B cell (primary cell): ENCODE data around the gene PRKN. TPM values are rescaled to one million over a fixed set of nuclear protein-coding genes. Genes with fewer than 3 reads are reported as not detected.

Source experiments
- ATAC-seq: fragments of 200-7000 bp; cut with Tn5 transposase; one replicate; pipeline ENCODE4 v1.10.0; 2021; ENCODE audit warnings: low read depth, mild to moderate bottlenecking, moderate number of reproducible peaks, moderate library complexity
- CTCF ChIA-PET: fragments of 350-600 bp; sonication (Branson Sonifier 250); formaldehyde crosslinking; loops from one replicate; lab custom pipeline; 2021; ENCODE audit warnings: antibody characterized with exemption, inconsistent platforms; lab: Charles Lee
- POLR2A ChIA-PET: fragments of 350-600 bp; sonication (Branson Sonifier 250); formaldehyde crosslinking; loops from one replicate; lab custom pipeline; 2021; ENCODE audit warnings: antibody characterized with exemption; lab: Charles Lee
- DNase-seq: peaks from one replicate; pipeline ENCODE4 v3.0.0; 2013
- H2AFZ ChIP-seq: 2 replicates; pipeline ENCODE4 v1.6.1; 2012; ENCODE audit warnings: mild to moderate bottlenecking, low read depth, low read length; ENCODE audit not compliant: insufficient read depth, poor library complexity, severe bottlenecking
- H3K27ac ChIP-seq, 2 donors: 1 replicate in 1 of 2; 2 replicates in 1 of 2; pipeline ENCODE4 v1.5.1; 2012 to 2013; ENCODE audit warnings: low read length in 2 of 2, mild to moderate bottlenecking in 2 of 2, moderate library complexity in 1 of 2
- H3K27me3 ChIP-seq, 4 experiments: fragments of 200-600 bp in 1 of 4; sonication (generic) in 1 of 4; replicated peaks in 1 of 4; 1 replicate in 2 of 4; 2 replicates in 2 of 4; pipeline versions ENCODE4 v1.6.1 to v1.7.0; 2013 to 2016; ENCODE audit warnings: low read length in 3 of 4, mild to moderate bottlenecking in 2 of 4, mixed read lengths in 1 of 4, moderate library complexity in 1 of 4; ENCODE audit not compliant: insufficient read depth in 4 of 4, control insufficient read depth in 3 of 4; ENCODE audit errors: control extremely low read depth in 1 of 4
- H3K36me3 ChIP-seq, 2 experiments: replicated peaks in 1 of 2; 1 replicate in 1 of 2; 2 replicates in 1 of 2; pipeline versions ENCODE4 v1.6.1 to v1.7.1; 2013; ENCODE audit warnings: low read length in 1 of 2; ENCODE audit not compliant: insufficient read depth in 2 of 2, control insufficient read depth in 1 of 2; ENCODE audit errors: control extremely low read depth in 1 of 2, extremely low read depth in 1 of 2
- H3K4me1 ChIP-seq, 2 donors: fragments of 200-600 bp in 1 of 2; sonication (generic) in 1 of 2; 1 replicate in 1 of 2; 2 replicates in 1 of 2; pipeline versions ENCODE4 v1.5.1 to v1.6.1; 2013 to 2017; ENCODE audit warnings: low read length in 2 of 2; ENCODE audit not compliant: control insufficient read depth in 2 of 2, insufficient read depth in 2 of 2
- H3K4me2 ChIP-seq: replicated peaks from 2 replicates; pipeline ENCODE3; 2012; ENCODE audit warnings: mild to moderate bottlenecking, low read depth, low read length; ENCODE audit not compliant: poor library complexity, severe bottlenecking
- H3K4me3 ChIP-seq, 5 experiments: fragments of 200-600 bp in 1 of 5; sonication (generic) in 1 of 5; 1 replicate in 3 of 5; 2 replicates in 2 of 5; pipeline versions ENCODE4 v1.5.1 to v1.7.0; 2011 to 2016; ENCODE audit warnings: low read length in 4 of 5, mild to moderate bottlenecking in 4 of 5, low read depth in 2 of 5, control low read depth in 1 of 5, moderate library complexity in 1 of 5; ENCODE audit not compliant: insufficient read depth in 1 of 5; ENCODE audit errors: control extremely low read depth in 1 of 5, extremely low read depth in 1 of 5
- H3K79me2 ChIP-seq: fragments of 200-600 bp; sonication (generic); one replicate; pipeline ENCODE4 v1.6.0; 2016; ENCODE audit warnings: low read length; ENCODE audit not compliant: control insufficient read depth, insufficient read depth
- H3K9ac ChIP-seq: fragments of 200-600 bp; sonication (generic); 2 replicates; pipeline ENCODE4 v1.6.1; 2017; ENCODE audit warnings: mild to moderate bottlenecking, low read length, moderate library complexity
- H3K9me3 ChIP-seq, 3 donors: one replicate each; pipeline versions ENCODE4 v1.6.1 to v1.7.1; 2013; ENCODE audit warnings: low read length in 2 of 3; ENCODE audit not compliant: control insufficient read depth in 2 of 3, insufficient read depth in 1 of 3; ENCODE audit errors: control extremely low read depth in 1 of 3
- H4K20me1 ChIP-seq: 2 replicates; pipeline ENCODE4 v1.6.0; 2012; ENCODE audit warnings: mild to moderate bottlenecking, low read length; ENCODE audit not compliant: insufficient read depth, control insufficient read depth, poor library complexity, severe bottlenecking
- H3K27ac Mint-ChIP-seq: one replicate; pipeline ENCODE4 v1.8.0; 2021; ENCODE audit warnings: mixed read lengths
- H3K27me3 Mint-ChIP-seq: one replicate; pipeline ENCODE4 v1.8.0; 2021; ENCODE audit warnings: mixed read lengths
- H3K4me1 Mint-ChIP-seq: one replicate; pipeline ENCODE4 v1.8.0; 2021; ENCODE audit warnings: mixed read lengths
- H3K4me3 Mint-ChIP-seq: one replicate; pipeline ENCODE4 v1.8.0; 2021; ENCODE audit warnings: mixed read lengths
- H3K9me3 Mint-ChIP-seq: one replicate; pipeline ENCODE4 v1.8.0; 2022; ENCODE audit warnings: mixed read lengths; ENCODE audit not compliant: insufficient read depth
- EZH2 ChIP-seq: IDR thresholded peaks from 2 replicates; pipeline ENCODE4 v1.6.1; 2012; ENCODE audit warnings: borderline replicate concordance, low read depth, mild to moderate bottlenecking, moderate library complexity, low read length; ENCODE audit not compliant: insufficient read depth, poor library complexity, severe bottlenecking
- WGBS: methylation state at CpG from one replicate; pipeline ENCODE4 v1.1.5; 2013; ENCODE audit warnings: missing lambda C conversion rate; ENCODE audit not compliant: insufficient coverage; 5-methylcytosine and 5-hydroxymethylcytosine counted together
- intact Hi-C: fragments of 100-400 bp; cut with micrococcal nuclease; formaldehyde crosslinking; loops from one replicate; pipeline ENCODE4 v1.10.0; 2022
- polyA plus RNA-seq: library from polyadenylated mRNA; depleted of rRNA; stranded (reverse); fragments of >200 nt; gene quantifications from 2 replicates; pipeline ENCODE4 v1.2.3, GENCODE V29; 2012
- total RNA-seq, 2 donors: library from RNA; stranded (reverse); fragments of 120-200 nt in 1 of 2; gene quantifications; 1 replicate in 1 of 2; 2 replicates in 1 of 2; pipeline versions ENCODE4 v1.2.3 to v1.2.4, GENCODE V29; 2013 to 2022
- TF ChIP-seq, protein P1 (sequence below): fragments of 200-600 bp; IDR thresholded peaks from one replicate; pipeline ENCODE4 v1.8.0; 2022; ENCODE audit warnings: antibody characterized with exemption, mild to moderate bottlenecking

Gene PRKN
- total and polyA plus RNA-seq, 2 donors (not counting 1 experiment from before 2014, with no cell fraction given) = 1.6 to 6.2 TPM

GRCh38 chr6:161711938-161712337 is 1015.6 kb downstream of the PRKN start:
- no peaks in the 10 kb centered on the region for H4K20me1 ChIP-seq
- Mint-ChIP-seq H3K4me1 (no peaks in the 10 kb centered on the region), H3K9me3 (peaks cover 1% of the 10 kb centered on the region), H3K27ac (no peak overlapping the region), H3K27me3 (no peaks in the 10 kb centered on the region), H3K4me3 (no peak overlapping the region)
- no peaks in the 10 kb centered on the region for H3K9me3 ChIP-seq
- ATAC-seq = no peak
- no peak for TF ChIP-seq EZH2
- TF ChIP-seq, protein P1, sequence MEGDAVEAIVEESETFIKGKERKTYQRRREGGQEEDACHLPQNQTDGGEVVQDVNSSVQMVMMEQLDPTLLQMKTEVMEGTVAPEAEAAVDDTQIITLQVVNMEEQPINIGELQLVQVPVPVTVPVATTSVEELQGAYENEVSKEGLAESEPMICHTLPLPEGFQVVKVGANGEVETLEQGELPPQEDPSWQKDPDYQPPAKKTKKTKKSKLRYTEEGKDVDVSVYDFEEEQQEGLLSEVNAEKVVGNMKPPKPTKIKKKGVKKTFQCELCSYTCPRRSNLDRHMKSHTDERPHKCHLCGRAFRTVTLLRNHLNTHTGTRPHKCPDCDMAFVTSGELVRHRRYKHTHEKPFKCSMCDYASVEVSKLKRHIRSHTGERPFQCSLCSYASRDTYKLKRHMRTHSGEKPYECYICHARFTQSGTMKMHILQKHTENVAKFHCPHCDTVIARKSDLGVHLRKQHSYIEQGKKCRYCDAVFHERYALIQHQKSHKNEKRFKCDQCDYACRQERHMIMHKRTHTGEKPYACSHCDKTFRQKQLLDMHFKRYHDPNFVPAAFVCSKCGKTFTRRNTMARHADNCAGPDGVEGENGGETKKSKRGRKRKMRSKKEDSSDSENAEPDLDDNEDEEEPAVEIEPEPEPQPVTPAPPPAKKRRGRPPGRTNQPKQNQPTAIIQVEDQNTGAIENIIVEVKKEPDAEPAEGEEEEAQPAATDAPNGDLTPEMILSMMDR = no peak
- no peak overlapping the region for H3K4me3 ChIP-seq
- no CpG with 5 or more reads among the region's 1 CpG for WGBS
- H3K4me1 ChIP-seq = no peaks in the 10 kb centered on the region
- H3K27ac ChIP-seq = no peak overlapping the region
- H3K27me3 ChIP-seq = no peaks in the 10 kb centered on the region
- CTCF ChIA-PET = no interaction called here
- H3K4me2 ChIP-seq = no peak overlapping the region
- no peaks in the 10 kb centered on the region for H3K36me3 ChIP-seq
- POLR2A ChIA-PET = no interaction called here
- no peak overlapping the region for H2AFZ ChIP-seq
- intact Hi-C loops = no loop called here
- DNase-seq = no peak
- H3K79me2 ChIP-seq = no peaks in the 10 kb centered on the region
- no peak overlapping the region for H3K9ac ChIP-seq

DNA sequence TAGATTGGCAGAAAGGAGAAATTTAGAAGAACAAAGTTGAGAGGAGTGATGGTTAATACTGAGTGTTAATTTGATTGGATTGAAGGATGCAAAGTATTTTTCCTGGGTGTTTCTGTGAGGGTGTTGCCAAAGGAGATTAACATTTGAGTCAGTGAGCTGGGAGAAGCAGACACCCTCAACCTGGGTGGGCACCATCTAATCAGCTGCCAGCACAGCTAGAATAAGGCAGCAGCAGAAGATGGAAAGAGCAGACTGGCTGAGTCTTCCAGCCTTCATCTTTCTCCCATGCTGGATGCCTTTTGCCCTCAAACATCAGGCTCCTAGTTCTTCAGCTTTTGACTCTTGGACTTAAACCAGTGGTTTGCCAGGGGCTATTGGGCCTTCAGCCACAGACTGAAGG is 1016.1 kb downstream of the PRKN start:
- H3K4me1 ChIP-seq = no peaks in the 10 kb centered on the region
- no peak for ATAC-seq
- H3K9ac ChIP-seq = no peak overlapping the region
- H3K4me2 ChIP-seq = no peak overlapping the region
- Mint-ChIP-seq H3K4me1 (no peaks in the 10 kb centered on the region), H3K27ac (no peak overlapping the region), H3K9me3 (peaks cover 1% of the 10 kb centered on the region), H3K27me3 (no peaks in the 10 kb centered on the region), H3K4me3 (no peak overlapping the region)
- H3K27ac ChIP-seq = no peak overlapping the region
- no peak overlapping the region for H2AFZ ChIP-seq
- no peaks in the 10 kb centered on the region for H3K9me3 ChIP-seq
- H4K20me1 ChIP-seq = no peaks in the 10 kb centered on the region
- H3K27me3 ChIP-seq = no peaks in the 10 kb centered on the region
- intact Hi-C loops = no loop called here
- TF ChIP-seq, protein P1 = no peak
- TF ChIP-seq EZH2 = no peak
- no peak overlapping the region for H3K4me3 ChIP-seq
- POLR2A ChIA-PET = no interaction called here
- H3K79me2 ChIP-seq = no peaks in the 10 kb centered on the region
- H3K36me3 ChIP-seq = no peaks in the 10 kb centered on the region
- CTCF ChIA-PET = no interaction called here
- no peak for DNase-seq
